ENCODE measurements around the gene CLIP1.

CLIP1 gene

GRCh38 chr12:122454250-122454721 is 31.8 kb upstream of the CLIP1 start:
- TF ChIP-seq CEBPB (IDR thresholded peaks at IDR 0.05) (no peak), ZBTB7A (IDR thresholded peaks at IDR 0.05; ENCODE audit: low read depth) (no peak), EP300 (IDR thresholded peaks at IDR 0.05; ENCODE audit: borderline replicate concordance) (no peak), YY1 (IDR thresholded peaks at IDR 0.05; ENCODE audit: low read depth) (no peak), TAF1 (IDR thresholded peaks at IDR 0.05; ENCODE audit: low read depth) (no peak), NFIC (IDR thresholded peaks at IDR 0.05) (no peak)

DNA sequence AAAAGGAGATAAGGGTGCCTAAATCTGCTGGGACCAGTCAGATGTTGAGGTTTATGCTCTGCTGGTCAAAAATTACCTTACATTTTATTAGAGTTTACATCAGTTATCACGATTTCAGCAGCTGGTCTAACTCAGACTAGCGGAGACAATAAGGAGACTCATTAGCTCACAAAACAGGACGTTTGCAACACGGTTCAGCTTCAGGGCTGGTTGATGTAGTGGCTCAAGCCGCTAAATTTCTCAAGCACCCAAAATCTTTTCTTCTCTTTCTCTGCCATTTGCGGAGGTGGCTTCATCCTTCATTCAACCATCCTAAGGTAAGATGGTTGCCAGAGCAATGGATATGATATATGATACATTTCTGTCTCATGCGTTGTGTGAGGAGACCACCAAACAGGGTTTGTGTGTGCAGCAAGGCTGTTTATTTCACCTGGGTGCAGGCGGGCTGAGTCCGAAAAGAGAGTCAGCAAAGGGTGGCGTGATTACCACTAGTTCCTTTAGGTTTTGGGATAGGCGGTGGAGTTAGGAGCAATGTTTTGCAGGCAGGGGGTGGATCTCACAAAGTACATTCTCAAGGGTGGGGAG is 30.3 kb upstream of the CLIP1 start:
- TF ChIP-seq CREB1 (IDR thresholded peaks at IDR 0.05; ENCODE audit: low read depth) (no peak), EGR1 (IDR thresholded peaks at IDR 0.05) (no peak), TCF12 (IDR thresholded peaks at IDR 0.05; ENCODE audit: low read depth) (no peak), USF1 (IDR thresholded peaks at IDR 0.05) (no peak), TAF1 (IDR thresholded peaks at IDR 0.05; ENCODE audit: low read depth) (no peak), RAD21 (IDR thresholded peaks at IDR 0.05; ENCODE audit: low read depth) (no peak), ZBTB7A (IDR thresholded peaks at IDR 0.05; ENCODE audit: low read depth) (no peak), TEAD4 (IDR thresholded peaks at IDR 0.05) (no peak), EP300 (IDR thresholded peaks at IDR 0.05; ENCODE audit: borderline replicate concordance) (no peak), NFIC (IDR thresholded peaks at IDR 0.05) (no peak), REST (IDR thresholded peaks at IDR 0.05; ENCODE audit: low read depth) (no peak), MAX (IDR thresholded peaks at IDR 0.05) (no peak), FOXM1 (IDR thresholded peaks at IDR 0.05; ENCODE audit: borderline replicate concordance, low read depth) (no peak), YY1 (IDR thresholded peaks at IDR 0.05; ENCODE audit: low read depth) (no peak)

GRCh38 chr12:122449317-122449716 is 26.8 kb upstream of the CLIP1 start:
- TF ChIP-seq RAD21 (IDR thresholded peaks at IDR 0.05; ENCODE audit: low read depth) (no peak), USF1 (IDR thresholded peaks at IDR 0.05) (peak; percentile 21; the same call in 1 of the 2 replicates), EGR1 (IDR thresholded peaks at IDR 0.05) (no peak), ZBTB7A (IDR thresholded peaks at IDR 0.05; ENCODE audit: low read depth) (no peak), NFIC (IDR thresholded peaks at IDR 0.05) (0 out of 2 replicates have a peak, but pooled peaks have one; percentile 11), FOXM1 (IDR thresholded peaks at IDR 0.05; ENCODE audit: borderline replicate concordance, low read depth) (peak; percentile 66; the same call in 1 of the 2 replicates), TEAD4 (IDR thresholded peaks at IDR 0.05) (peak; percentile 91), REST (IDR thresholded peaks at IDR 0.05; ENCODE audit: low read depth) (no peak), TAF1 (IDR thresholded peaks at IDR 0.05; ENCODE audit: low read depth) (no peak), YY1 (IDR thresholded peaks at IDR 0.05; ENCODE audit: low read depth) (0 out of 2 replicates have a peak, but pooled peaks have one; percentile 29), EP300 (IDR thresholded peaks at IDR 0.05; ENCODE audit: borderline replicate concordance) (peak; percentile 84), TCF12 (IDR thresholded peaks at IDR 0.05; ENCODE audit: low read depth) (peak; percentile 78), CEBPB (IDR thresholded peaks at IDR 0.05) (peak; percentile 97), CREB1 (IDR thresholded peaks at IDR 0.05; ENCODE audit: low read depth) (no peak), MAX (IDR thresholded peaks at IDR 0.05) (peak; percentile 82)

- TF ChIP-seq CEBPB (IDR thresholded peaks at IDR 0.05): peak; percentile 64; the same call in 1 of the 2 replicates
Measured at GRCh38 chr12:122438822-122439221, 16.4 kb upstream of the CLIP1 start.

DNA sequence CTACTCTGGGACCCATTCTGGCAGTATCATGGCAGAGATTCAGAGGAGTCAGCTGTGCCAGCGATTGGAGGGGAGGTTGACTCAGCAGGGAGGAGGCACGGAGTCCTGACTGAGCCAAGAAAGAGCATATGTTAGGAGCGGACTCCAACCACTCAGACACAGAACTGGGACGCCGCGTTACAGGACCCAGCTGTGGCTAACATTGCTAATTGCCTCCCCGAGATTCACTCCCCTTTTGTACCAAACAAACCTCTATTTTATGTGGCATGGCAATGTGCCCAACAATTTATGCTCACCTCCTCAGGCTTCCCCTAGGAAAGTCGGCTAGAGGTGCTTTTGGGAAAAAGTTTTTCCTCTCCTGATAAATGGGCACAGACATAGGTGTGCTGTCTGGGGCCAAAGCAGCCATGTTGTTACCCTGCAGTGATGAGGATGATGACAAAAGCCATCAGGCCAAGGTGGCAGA is 15.2 kb upstream of the CLIP1 start:
- TF ChIP-seq TCF12 (IDR thresholded peaks at IDR 0.05; ENCODE audit: low read depth): no peak
- no peak for TF ChIP-seq CEBPB (IDR thresholded peaks at IDR 0.05)
- TF ChIP-seq MAX (IDR thresholded peaks at IDR 0.05): 0 out of 2 replicates have a peak, but pooled peaks have one; percentile 26
- TF ChIP-seq FOXM1 (IDR thresholded peaks at IDR 0.05; ENCODE audit: borderline replicate concordance, low read depth): no peak
- no peak for TF ChIP-seq ZBTB7A (IDR thresholded peaks at IDR 0.05; ENCODE audit: low read depth)
- peak; percentile 31; the same call in 1 of the 2 replicates for TF ChIP-seq NFIC (IDR thresholded peaks at IDR 0.05)
- no peak for TF ChIP-seq EGR1 (IDR thresholded peaks at IDR 0.05)
